SU-DHL-6 (cell line): Measurements from ENCODE around the gene WDR75.

Source experiments
- H2AFZ ChIP-seq: fragments of 200-600 bp; sonication (generic); 2 replicates; pipeline ENCODE4 v1.6.1; 2014; ENCODE audit warnings: low read depth, mild to moderate bottlenecking, moderate library complexity, mixed read lengths, antibody characterized with exemption, low read length; ENCODE audit not compliant: severe bottlenecking
- H3F3A ChIP-seq: fragments of 200-600 bp; shearing (Covaris generic); 2 replicates; pipeline ENCODE4 v1.6.0; 2016; ENCODE audit warnings: antibody characterized with exemption, mild to moderate bottlenecking; ENCODE audit not compliant: insufficient read depth
- H3K27ac ChIP-seq: fragments of 200-600 bp; sonication (generic); 2 replicates; pipeline ENCODE4 v1.5.1; 2016; ENCODE audit warnings: low read depth, mild to moderate bottlenecking, low read length, moderate library complexity, mixed read lengths
- H3K27me3 ChIP-seq: fragments of 200-600 bp; sonication (generic), shearing (Covaris generic); 2 replicates; pipeline ENCODE4 v1.6.0; 2014; ENCODE audit warnings: mild to moderate bottlenecking, low read length
- H3K36me3 ChIP-seq: fragments of 200-600 bp; sonication (generic); 2 replicates; pipeline ENCODE4 v1.6.1; 2014; ENCODE audit warnings: mild to moderate bottlenecking, low read length, mixed read lengths
- H3K4me2 ChIP-seq: fragments of 300-600, 200-600 bp; shearing (Covaris generic), sonication (generic); 2 replicates; pipeline ENCODE4 v1.6.0; 2014; ENCODE audit warnings: low read length, low read depth, mild to moderate bottlenecking; ENCODE audit not compliant: poor library complexity, severe bottlenecking
- H3K4me3 ChIP-seq: fragments of 200-600 bp; sonication (generic); 2 replicates; pipeline ENCODE4 v1.5.1; 2014; ENCODE audit warnings: antibody characterized with exemption, low read length, mild to moderate bottlenecking, mixed read lengths; ENCODE audit not compliant: insufficient read depth, poor library complexity, severe bottlenecking
- H3K79me2 ChIP-seq: fragments of 200-600 bp; sonication (generic); 2 replicates; pipeline ENCODE4 v1.6.1; 2014; ENCODE audit warnings: mild to moderate bottlenecking, low read length, moderate library complexity; ENCODE audit not compliant: insufficient read depth
- H3K9ac ChIP-seq: fragments of 200-600 bp; sonication (generic); 2 replicates; pipeline ENCODE4 v1.7.0; 2014; ENCODE audit warnings: mild to moderate bottlenecking, low read length
- H3K9me2 ChIP-seq: fragments of 200-600 bp; sonication (generic); replicated peaks from 2 replicates; pipeline ENCODE4 v1.6.1; 2014; ENCODE audit warnings: low read length; ENCODE audit not compliant: insufficient read depth
- H3K9me3 ChIP-seq: fragments of 200-600 bp; sonication (generic); 2 replicates; pipeline ENCODE4 v1.6.1; 2014; ENCODE audit warnings: low read length, mixed read lengths; ENCODE audit not compliant: insufficient read depth
- H4K20me1 ChIP-seq: fragments of 200-600 bp; sonication (generic); 2 replicates; pipeline ENCODE4 v1.6.1; 2014; ENCODE audit warnings: low read depth, mild to moderate bottlenecking, antibody characterized with exemption, low read length, moderate library complexity, mixed read lengths
- EZH2phosphoT487 ChIP-seq: fragments of 200-600 bp; sonication (generic), shearing (Covaris generic); conservative IDR thresholded peaks from 2 replicates; pipeline ENCODE4 v1.6.1; 2018; ENCODE audit warnings: mild to moderate bottlenecking, antibody characterized with exemption, low read length, moderate library complexity, mixed read lengths
- TF ChIP-seq, protein P1 (sequence below): fragments of 200-600 bp; sonication (generic); IDR thresholded peaks from one replicate; pipeline ENCODE4 v1.5.1; 2017; ENCODE audit warnings: antibody characterized with exemption, mild to moderate bottlenecking, low read length, moderate library complexity; ENCODE audit not compliant: insufficient read depth, poor library complexity, severe bottlenecking

Gene WDR75

DNA sequence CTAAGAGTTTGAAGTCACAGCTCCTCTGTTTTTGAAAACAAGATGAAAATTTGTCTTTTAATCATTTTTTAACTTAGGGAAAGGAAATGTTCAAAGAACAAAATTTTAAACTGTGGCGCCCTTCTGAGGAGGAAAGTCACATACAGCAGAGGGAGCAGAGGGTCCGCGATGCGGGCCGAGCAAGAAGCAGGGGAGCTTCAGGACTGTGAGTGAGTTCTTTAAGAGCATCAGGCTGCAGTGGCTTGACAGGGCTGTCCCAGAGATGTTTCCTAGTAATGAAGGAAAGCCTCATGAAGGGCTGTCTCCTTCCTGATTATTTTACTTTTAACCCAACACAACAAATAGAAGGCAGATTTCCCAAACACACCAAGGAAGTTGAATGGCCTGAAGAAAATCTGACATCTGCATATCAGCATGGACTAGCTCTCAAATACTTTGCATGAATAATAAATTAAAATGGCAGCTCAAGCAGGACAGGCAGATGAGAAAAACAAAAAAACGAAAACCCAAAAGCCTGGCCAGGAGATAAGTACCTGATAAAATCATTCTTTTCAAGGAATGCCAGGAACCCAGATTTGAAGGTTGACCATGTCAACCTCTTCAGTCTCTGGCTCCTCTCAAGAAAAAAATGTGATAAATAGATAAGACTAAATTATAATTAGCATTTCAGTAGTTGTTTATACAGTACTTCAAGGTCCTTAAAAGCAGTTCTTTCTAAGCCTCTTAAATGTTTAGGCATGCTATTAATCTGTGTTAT lies 78.5 kb downstream of the WDR75 start:
- no peak overlapping the region for H2AFZ ChIP-seq
- no peaks in the 10 kb centered on the region for H3K36me3 ChIP-seq
- no peak for TF ChIP-seq EZH2phosphoT487
- TF ChIP-seq, protein P1, sequence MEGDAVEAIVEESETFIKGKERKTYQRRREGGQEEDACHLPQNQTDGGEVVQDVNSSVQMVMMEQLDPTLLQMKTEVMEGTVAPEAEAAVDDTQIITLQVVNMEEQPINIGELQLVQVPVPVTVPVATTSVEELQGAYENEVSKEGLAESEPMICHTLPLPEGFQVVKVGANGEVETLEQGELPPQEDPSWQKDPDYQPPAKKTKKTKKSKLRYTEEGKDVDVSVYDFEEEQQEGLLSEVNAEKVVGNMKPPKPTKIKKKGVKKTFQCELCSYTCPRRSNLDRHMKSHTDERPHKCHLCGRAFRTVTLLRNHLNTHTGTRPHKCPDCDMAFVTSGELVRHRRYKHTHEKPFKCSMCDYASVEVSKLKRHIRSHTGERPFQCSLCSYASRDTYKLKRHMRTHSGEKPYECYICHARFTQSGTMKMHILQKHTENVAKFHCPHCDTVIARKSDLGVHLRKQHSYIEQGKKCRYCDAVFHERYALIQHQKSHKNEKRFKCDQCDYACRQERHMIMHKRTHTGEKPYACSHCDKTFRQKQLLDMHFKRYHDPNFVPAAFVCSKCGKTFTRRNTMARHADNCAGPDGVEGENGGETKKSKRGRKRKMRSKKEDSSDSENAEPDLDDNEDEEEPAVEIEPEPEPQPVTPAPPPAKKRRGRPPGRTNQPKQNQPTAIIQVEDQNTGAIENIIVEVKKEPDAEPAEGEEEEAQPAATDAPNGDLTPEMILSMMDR = no peak
- no peak overlapping the region for H3K9ac ChIP-seq
- H3F3A ChIP-seq = no peaks in the 10 kb centered on the region
- no peaks in the 10 kb centered on the region for H4K20me1 ChIP-seq
- no peak overlapping the region for H3K27ac ChIP-seq
- H3K9me2 ChIP-seq = no peaks in the 10 kb centered on the region
- H3K9me3 ChIP-seq = no peaks in the 10 kb centered on the region
- H3K4me3 ChIP-seq = no peak overlapping the region
- H3K79me2 ChIP-seq = no peaks in the 10 kb centered on the region
- H3K27me3 ChIP-seq = no peaks in the 10 kb centered on the region
- no peak overlapping the region for H3K4me2 ChIP-seq

DNA sequence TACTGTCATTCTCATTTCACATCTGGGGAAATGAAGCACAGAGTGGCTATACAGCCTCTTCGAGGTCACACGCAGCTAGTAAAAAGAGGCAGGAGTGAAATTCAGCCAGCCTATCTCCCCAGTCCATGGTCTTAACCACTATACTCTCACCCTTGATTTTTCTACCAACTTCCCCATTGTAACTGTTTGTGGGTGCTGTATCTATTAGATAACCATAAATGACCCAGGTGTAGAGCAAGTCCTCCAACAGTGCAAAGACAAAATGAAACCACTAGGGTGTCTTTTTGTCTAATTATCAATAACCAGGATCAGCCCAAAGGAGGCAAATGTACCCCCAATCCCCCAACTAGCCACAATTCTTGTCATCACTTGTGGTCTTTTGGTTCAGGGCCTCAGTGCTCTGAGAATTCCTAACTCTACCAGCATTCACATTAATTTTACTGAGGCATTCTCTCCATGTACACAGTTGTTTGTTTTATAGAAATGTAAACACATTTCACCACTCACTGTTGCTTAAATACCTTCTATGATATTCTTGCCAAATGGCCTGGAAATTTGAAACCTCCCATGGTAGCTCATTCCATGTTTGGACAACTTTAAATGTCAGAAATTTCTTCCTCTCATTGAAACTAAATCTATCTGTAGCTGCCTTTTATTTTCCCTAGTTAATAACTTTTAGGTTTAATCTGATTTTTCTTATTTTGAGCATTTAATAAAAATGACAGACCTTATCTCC lies 80.6 kb downstream of the WDR75 start:
- H3K4me2 ChIP-seq = no peak overlapping the region
- no peak overlapping the region for H2AFZ ChIP-seq

DNA sequence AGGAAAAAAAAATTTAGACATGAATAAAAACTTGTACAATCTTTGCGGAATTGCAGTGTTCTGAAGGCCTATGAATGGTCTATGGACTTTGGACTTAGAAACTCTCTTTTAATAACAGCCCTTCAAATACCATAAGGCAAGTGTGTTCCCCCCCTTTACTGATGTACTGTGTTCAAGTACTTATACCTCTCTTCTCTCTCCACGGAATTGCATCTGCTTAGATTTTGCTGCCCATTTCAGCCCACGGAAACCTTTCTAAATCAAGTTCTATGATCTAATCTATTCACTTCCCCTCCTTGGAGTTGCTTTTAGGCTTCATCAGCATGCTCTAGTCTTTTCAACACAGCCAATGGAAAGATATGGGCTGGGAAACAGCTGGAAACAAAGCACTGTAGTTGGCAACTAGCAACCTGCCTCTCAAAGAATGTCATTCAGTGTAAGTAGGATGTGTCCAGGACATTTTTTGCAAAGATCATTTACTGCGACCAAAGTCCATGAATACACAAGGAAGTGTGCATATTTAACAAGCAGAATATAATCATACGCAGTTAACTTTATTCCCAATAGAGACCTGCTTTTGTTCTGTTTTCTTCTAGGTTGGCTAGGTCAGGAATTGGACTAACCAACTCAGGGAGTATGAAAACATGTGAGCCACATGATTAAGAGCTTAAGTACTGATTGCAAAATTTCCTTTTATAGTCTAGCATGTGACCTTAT lies 81.3 kb downstream of the WDR75 start:
- Histone ChIP-seq H3K79me2 (no peaks in the 10 kb centered on the region), H3F3A (no peaks in the 10 kb centered on the region), H2AFZ (no peak overlapping the region), H3K9me2 (no peaks in the 10 kb centered on the region), H3K4me3 (no peak overlapping the region), H3K27ac (no peak overlapping the region), H3K27me3 (no peaks in the 10 kb centered on the region), H3K4me2 (no peak overlapping the region), H3K9me3 (no peaks in the 10 kb centered on the region), H3K9ac (no peak overlapping the region), H4K20me1 (no peaks in the 10 kb centered on the region), H3K36me3 (no peaks in the 10 kb centered on the region)
- TF ChIP-seq, protein P1 = no peak
- no peak for TF ChIP-seq EZH2phosphoT487

More for the DNA sequence above, 80.6 kb downstream of the WDR75 start:
- Histone ChIP-seq H3K27me3 (no peaks in the 10 kb centered on the region), H3K79me2 (no peaks in the 10 kb centered on the region), H4K20me1 (no peaks in the 10 kb centered on the region), H3K4me3 (no peak overlapping the region), H3K36me3 (no peaks in the 10 kb centered on the region), H3K27ac (no peak overlapping the region), H3F3A (no peaks in the 10 kb centered on the region), H3K9ac (no peak overlapping the region), H3K9me2 (no peaks in the 10 kb centered on the region), H3K9me3 (no peaks in the 10 kb centered on the region)
- TF ChIP-seq, protein P1 = no peak
- TF ChIP-seq EZH2phosphoT487 = no peak
